SU-DHL-6 (cell line): ENCODE measurements around the gene ZSWIM8.

Experiments used
- EZH2phosphoT487 ChIP-seq: fragments of 200-600 bp; sonication (generic), shearing (Covaris generic); conservative IDR thresholded peaks from 2 replicates; pipeline ENCODE4 v1.6.1; 2018; ENCODE audit warnings: mild to moderate bottlenecking, antibody characterized with exemption, low read length, moderate library complexity, mixed read lengths
- TF ChIP-seq, protein P1 (sequence below): fragments of 200-600 bp; sonication (generic); IDR thresholded peaks from one replicate; pipeline ENCODE4 v1.5.1; 2017; ENCODE audit warnings: antibody characterized with exemption, mild to moderate bottlenecking, low read length, moderate library complexity; ENCODE audit not compliant: insufficient read depth, poor library complexity, severe bottlenecking

- TF ChIP-seq, protein P1, sequence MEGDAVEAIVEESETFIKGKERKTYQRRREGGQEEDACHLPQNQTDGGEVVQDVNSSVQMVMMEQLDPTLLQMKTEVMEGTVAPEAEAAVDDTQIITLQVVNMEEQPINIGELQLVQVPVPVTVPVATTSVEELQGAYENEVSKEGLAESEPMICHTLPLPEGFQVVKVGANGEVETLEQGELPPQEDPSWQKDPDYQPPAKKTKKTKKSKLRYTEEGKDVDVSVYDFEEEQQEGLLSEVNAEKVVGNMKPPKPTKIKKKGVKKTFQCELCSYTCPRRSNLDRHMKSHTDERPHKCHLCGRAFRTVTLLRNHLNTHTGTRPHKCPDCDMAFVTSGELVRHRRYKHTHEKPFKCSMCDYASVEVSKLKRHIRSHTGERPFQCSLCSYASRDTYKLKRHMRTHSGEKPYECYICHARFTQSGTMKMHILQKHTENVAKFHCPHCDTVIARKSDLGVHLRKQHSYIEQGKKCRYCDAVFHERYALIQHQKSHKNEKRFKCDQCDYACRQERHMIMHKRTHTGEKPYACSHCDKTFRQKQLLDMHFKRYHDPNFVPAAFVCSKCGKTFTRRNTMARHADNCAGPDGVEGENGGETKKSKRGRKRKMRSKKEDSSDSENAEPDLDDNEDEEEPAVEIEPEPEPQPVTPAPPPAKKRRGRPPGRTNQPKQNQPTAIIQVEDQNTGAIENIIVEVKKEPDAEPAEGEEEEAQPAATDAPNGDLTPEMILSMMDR: no peak
- no peak for TF ChIP-seq EZH2phosphoT487
These were observed 38.0 kb downstream of the ZSWIM8 start for GRCh38 chr10:73823391-73823790.
